HepG2 (cell line): ENCODE measurements around the gene EPB41L2. TPM values are rescaled to one million over a fixed set of nuclear protein-coding genes. Genes with fewer than 3 reads are reported as not detected.
A peak's percentile ranks its signal among the peaks of the same experiment; 100 is the strongest.

Experiments
- GTF3A ChIP-seq: sonication (generic); formaldehyde crosslinking; conservative IDR thresholded peaks from 2 replicates; pipeline ENCODE4 v1.4.0; 2020; ENCODE audit warnings: mild to moderate bottlenecking, missing genetic modification reagents
- HDAC2 ChIP-seq: sonication (generic); formaldehyde crosslinking; IDR thresholded peaks from 2 replicates; pipeline ENCODE4 v1.4.0; 2020; ENCODE audit warnings: missing genetic modification reagents
- HMG20B ChIP-seq: conservative IDR thresholded peaks from 2 replicates; pipeline ENCODE4 v1.6.1; 2016; ENCODE audit warnings: missing genetic modification reagents, missing compliant biosample characterization
- HOXA3 ChIP-seq: sonication (generic); formaldehyde crosslinking; IDR thresholded peaks from 2 replicates; pipeline ENCODE4 v1.5.0; 2020; ENCODE audit warnings: missing genetic modification reagents
- IKZF1 ChIP-seq: fragments of 450-650 bp; IDR thresholded peaks from 2 replicates; pipeline ENCODE4 v1.7.1; 2016
- RXRB ChIP-seq: IDR thresholded peaks from 2 replicates; pipeline ENCODE4 v1.6.1; 2016; ENCODE audit warnings: borderline replicate concordance, missing genetic modification reagents, missing compliant biosample characterization
- SATB2 ChIP-seq: sonication (generic); formaldehyde crosslinking; IDR thresholded peaks from 2 replicates; pipeline ENCODE4 v1.5.0; 2020; ENCODE audit warnings: missing genetic modification reagents
- SMYD3 ChIP-seq: sonication (generic); formaldehyde crosslinking; IDR thresholded peaks from 2 replicates; pipeline ENCODE4 v1.8.1; 2023; ENCODE audit warnings: mild to moderate bottlenecking, missing genetic modification reagents
- ZNF205 ChIP-seq: IDR thresholded peaks from 2 replicates; pipeline ENCODE4 v1.6.1; 2018; ENCODE audit warnings: missing biosample characterization, missing genetic modification reagents
- ZNF337 ChIP-seq: sonication (generic); formaldehyde crosslinking; IDR thresholded peaks from 2 replicates; pipeline ENCODE4 v1.5.1; 2020; ENCODE audit warnings: missing genetic modification reagents, low read depth, mild to moderate bottlenecking, borderline replicate concordance
- ZNF564 ChIP-seq: sonication (generic); formaldehyde crosslinking; IDR thresholded peaks from 2 replicates; pipeline ENCODE4 v1.8.1; 2023; ENCODE audit warnings: mild to moderate bottlenecking, missing genetic modification reagents
- ZNF782 ChIP-seq: sonication (generic); formaldehyde crosslinking; IDR thresholded peaks from 2 replicates; pipeline ENCODE4 v1.4.0; 2020; ENCODE audit warnings: missing genetic modification reagents, mild to moderate bottlenecking, borderline replicate concordance
- ZZZ3 ChIP-seq: sonication (generic); formaldehyde crosslinking; IDR thresholded peaks from 2 replicates; pipeline ENCODE4 v1.4.0; 2020; ENCODE audit warnings: missing genetic modification reagents, mild to moderate bottlenecking, borderline replicate concordance
- polyA plus RNA-seq, 8 experiments: library from polyadenylated mRNA; depleted of rRNA in 3 of 8; stranded (reverse) in 7 of 8; unstranded in 1 of 8; fragments of >200 nt; fragmentation: Illumina TruSeq in 4 of 8; extraction: Trizol in 4 of 8; gene quantifications; 2 replicates each; pipeline versions ENCODE4 v1.2.1 to v1.2.3, GENCODE V29; 2011 to 2016; ENCODE audit warnings: low read depth in 4 of 8, missing spikeins in 1 of 8, mixed read lengths in 1 of 8; ENCODE audit not compliant: insufficient read depth in 1 of 8
- total RNA-seq, 5 experiments: library from RNA; depleted of rRNA; stranded (reverse); fragments of >200 nt; fragmentation: Illumina TruSeq; extraction: Trizol; gene quantifications; 2 replicates each; pipeline ENCODE4 v1.2.3, GENCODE V29; 2016; ENCODE audit warnings: low read depth in 1 of 5
- TF ChIP-seq, protein P1 (sequence below): sonication (generic); formaldehyde crosslinking; IDR thresholded peaks from 2 replicates; pipeline ENCODE4 v1.4.0; 2020; ENCODE audit warnings: missing genetic modification reagents
- TF ChIP-seq, protein P2 (sequence below): sonication (generic); formaldehyde crosslinking; IDR thresholded peaks from 2 replicates; pipeline ENCODE4 v1.4.0; 2020; ENCODE audit warnings: missing genetic modification reagents, mild to moderate bottlenecking, borderline replicate concordance
- TF ChIP-seq, protein P3 (sequence below): sonication (generic); formaldehyde crosslinking; IDR thresholded peaks from 2 replicates; pipeline ENCODE4 v1.4.0; 2020; ENCODE audit warnings: missing genetic modification reagents, borderline replicate concordance
- TF ChIP-seq, protein P4 (sequence below): sonication (generic); formaldehyde crosslinking; IDR thresholded peaks from 2 replicates; pipeline ENCODE4 v1.4.0; 2020; ENCODE audit warnings: missing genetic modification reagents, low read depth, mild to moderate bottlenecking, borderline replicate concordance
- TF ChIP-seq, protein P5 (sequence below): sonication (generic); formaldehyde crosslinking; IDR thresholded peaks from 2 replicates; pipeline ENCODE4 v1.4.0; 2020; ENCODE audit warnings: missing genetic modification reagents; ENCODE audit errors: not compliant biosample characterization
- TF ChIP-seq, protein P6 (sequence below): sonication (generic); formaldehyde crosslinking; IDR thresholded peaks from 2 replicates; pipeline ENCODE4 v1.4.0; 2020; ENCODE audit warnings: missing genetic modification reagents

EPB41L2 gene
- total and polyA plus RNA-seq, 2 of the 13 experiments (the other 11 are each of a cell fraction or from before 2014, with no cell fraction given): 41.7 to 56.4 TPM

DNA sequence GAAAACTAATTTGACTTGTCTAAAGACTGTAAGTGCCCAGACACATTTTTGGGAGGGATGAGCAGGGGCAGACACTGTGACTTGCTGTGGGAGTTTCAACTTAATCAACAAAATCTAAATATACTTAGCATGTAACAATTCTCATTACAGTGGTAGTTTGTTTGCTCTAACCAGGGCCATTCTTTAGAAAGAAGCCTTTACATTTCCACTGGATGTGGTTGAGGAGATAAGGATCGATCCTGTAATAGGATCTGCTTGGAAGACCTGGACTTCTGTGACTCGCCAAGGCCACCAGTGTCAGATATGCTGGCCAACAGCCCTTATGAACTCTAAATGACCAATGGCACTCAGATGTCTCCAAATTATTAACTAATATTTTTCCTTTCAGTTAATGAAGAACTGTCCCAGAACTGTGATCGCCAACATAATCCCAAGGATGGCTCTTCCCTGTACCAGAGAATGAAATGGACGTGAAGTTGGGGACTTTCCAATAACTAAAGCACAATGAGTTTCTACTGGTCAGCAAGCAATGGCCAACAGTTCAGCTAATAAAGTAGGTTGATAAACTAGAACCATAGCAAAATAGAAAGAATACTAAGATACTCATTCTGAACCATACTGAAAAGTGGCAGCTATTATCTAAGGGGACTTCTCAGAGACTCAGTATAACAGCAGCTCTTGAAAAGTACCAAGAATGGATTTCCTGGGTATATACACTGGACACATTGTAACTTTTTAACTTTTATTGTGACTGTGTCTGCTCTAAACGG lies 228.4 kb downstream of the EPB41L2 start (continued):
- TF ChIP-seq, protein P1, sequence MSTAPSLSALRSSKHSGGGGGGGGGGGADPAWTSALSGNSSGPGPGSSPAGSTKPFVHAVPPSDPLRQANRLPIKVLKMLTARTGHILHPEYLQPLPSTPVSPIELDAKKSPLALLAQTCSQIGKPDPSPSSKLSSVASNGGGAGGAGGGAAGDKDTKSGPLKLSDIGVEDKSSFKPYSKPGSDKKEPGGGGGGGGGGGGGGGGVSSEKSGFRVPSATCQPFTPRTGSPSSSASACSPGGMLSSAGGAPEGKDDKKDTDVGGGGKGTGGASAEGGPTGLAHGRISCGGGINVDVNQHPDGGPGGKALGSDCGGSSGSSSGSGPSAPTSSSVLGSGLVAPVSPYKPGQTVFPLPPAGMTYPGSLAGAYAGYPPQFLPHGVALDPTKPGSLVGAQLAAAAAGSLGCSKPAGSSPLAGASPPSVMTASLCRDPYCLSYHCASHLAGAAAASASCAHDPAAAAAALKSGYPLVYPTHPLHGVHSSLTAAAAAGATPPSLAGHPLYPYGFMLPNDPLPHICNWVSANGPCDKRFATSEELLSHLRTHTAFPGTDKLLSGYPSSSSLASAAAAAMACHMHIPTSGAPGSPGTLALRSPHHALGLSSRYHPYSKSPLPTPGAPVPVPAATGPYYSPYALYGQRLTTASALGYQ (CRISPR knock-in tag): peak; percentile 64; the same call in 1 of the 2 replicates
- TF ChIP-seq, protein P2, sequence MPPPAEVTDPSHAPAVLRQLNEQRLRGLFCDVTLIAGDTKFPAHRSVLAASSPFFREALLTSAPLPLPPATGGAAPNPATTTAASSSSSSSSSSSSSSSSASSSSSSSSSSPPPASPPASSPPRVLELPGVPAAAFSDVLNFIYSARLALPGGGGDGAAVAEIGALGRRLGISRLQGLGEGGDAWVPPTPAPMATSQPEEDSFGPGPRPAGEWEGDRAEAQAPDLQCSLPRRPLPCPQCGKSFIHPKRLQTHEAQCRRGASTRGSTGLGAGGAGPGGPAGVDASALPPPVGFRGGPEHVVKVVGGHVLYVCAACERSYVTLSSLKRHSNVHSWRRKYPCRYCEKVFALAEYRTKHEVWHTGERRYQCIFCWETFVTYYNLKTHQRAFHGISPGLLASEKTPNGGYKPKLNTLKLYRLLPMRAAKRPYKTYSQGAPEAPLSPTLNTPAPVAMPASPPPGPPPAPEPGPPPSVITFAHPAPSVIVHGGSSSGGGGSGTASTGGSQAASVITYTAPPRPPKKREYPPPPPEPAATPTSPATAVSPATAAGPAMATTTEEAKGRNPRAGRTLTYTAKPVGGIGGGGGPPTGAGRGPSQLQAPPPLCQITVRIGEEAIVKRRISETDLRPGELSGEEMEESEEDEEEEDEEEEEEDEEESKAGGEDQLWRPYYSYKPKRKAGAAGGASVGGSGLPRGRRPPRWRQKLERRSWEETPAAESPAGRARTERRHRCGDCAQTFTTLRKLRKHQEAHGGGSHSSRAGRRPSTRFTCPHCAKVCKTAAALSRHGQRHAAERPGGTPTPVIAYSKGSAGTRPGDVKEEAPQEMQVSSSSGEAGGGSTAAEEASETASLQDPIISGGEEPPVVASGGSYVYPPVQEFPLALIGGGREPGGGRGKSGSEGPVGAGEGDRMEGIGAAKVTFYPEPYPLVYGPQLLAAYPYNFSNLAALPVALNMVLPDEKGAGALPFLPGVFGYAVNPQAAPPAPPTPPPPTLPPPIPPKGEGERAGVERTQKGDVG (CRISPR knock-in tag): no peak
- TF ChIP-seq SATB2 (CRISPR knock-in tag): peak; percentile 92
- TF ChIP-seq IKZF1: no peak
- no peak for TF ChIP-seq GTF3A
- TF ChIP-seq, protein P3, sequence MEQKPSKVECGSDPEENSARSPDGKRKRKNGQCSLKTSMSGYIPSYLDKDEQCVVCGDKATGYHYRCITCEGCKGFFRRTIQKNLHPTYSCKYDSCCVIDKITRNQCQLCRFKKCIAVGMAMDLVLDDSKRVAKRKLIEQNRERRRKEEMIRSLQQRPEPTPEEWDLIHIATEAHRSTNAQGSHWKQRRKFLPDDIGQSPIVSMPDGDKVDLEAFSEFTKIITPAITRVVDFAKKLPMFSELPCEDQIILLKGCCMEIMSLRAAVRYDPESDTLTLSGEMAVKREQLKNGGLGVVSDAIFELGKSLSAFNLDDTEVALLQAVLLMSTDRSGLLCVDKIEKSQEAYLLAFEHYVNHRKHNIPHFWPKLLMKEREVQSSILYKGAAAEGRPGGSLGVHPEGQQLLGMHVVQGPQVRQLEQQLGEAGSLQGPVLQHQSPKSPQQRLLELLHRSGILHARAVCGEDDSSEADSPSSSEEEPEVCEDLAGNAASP (CRISPR knock-in tag): peak; percentile 43; the same call in 1 of the 2 replicates
- no peak for TF ChIP-seq ZZZ3
- peak; percentile 38; the same call in 1 of the 2 replicates for TF ChIP-seq RXRB
- TF ChIP-seq, protein P4, sequence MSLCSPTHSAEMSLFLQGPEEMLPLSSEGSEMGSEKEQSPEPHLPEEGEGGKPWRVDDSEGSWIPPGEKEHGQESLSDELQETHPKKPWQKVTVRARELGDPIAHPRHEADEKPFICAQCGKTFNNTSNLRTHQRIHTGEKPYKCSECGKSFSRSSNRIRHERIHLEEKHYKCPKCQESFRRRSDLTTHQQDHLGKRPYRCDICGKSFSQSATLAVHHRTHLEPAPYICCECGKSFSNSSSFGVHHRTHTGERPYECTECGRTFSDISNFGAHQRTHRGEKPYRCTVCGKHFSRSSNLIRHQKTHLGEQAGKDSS (CRISPR knock-in tag): no peak
- no peak for TF ChIP-seq ZNF564
- no peak for TF ChIP-seq ZNF782 (CRISPR knock-in tag)
- peak; percentile 56; the same call in 1 of the 2 replicates for TF ChIP-seq HOXA3
- no peak for TF ChIP-seq HMG20B (CRISPR knock-in tag)
- no peak; the same call in 1 of the 2 replicates for TF ChIP-seq ZNF205
- TF ChIP-seq SMYD3: no peak
- TF ChIP-seq, protein P5, sequence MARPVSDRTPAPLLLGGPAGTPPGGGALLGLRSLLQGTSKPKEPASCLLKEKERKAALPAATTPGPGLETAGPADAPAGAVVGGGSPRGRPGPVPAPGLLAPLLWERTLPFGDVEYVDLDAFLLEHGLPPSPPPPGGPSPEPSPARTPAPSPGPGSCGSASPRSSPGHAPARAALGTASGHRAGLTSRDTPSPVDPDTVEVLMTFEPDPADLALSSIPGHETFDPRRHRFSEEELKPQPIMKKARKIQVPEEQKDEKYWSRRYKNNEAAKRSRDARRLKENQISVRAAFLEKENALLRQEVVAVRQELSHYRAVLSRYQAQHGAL (CRISPR knock-in tag): no peak
- TF ChIP-seq HDAC2 (CRISPR knock-in tag): peak; percentile 63; the same call in 1 of the 2 replicates
- TF ChIP-seq, protein P6, sequence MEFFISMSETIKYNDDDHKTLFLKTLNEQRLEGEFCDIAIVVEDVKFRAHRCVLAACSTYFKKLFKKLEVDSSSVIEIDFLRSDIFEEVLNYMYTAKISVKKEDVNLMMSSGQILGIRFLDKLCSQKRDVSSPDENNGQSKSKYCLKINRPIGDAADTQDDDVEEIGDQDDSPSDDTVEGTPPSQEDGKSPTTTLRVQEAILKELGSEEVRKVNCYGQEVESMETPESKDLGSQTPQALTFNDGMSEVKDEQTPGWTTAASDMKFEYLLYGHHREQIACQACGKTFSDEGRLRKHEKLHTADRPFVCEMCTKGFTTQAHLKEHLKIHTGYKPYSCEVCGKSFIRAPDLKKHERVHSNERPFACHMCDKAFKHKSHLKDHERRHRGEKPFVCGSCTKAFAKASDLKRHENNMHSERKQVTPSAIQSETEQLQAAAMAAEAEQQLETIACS (CRISPR knock-in tag): no peak
- TF ChIP-seq ZNF337 (CRISPR knock-in tag): 0 out of 2 replicates have a peak, but pooled peaks have one; percentile 27
